OCI-LY1 (cell line): ENCODE data around the gene GUK1.

ENCODE experiments used
- H2AFZ ChIP-seq: fragments of 200-600 bp; sonication (generic), shearing (Covaris generic); 2 replicates; pipeline ENCODE4 v1.6.0; 2014; ENCODE audit warnings: antibody characterized with exemption, mild to moderate bottlenecking, low read length
- H3F3A ChIP-seq: fragments of 200-600 bp; sonication (generic), shearing (Covaris generic); 2 replicates; pipeline ENCODE4 v1.6.0; 2014; ENCODE audit warnings: mild to moderate bottlenecking, antibody characterized with exemption, low read length, moderate library complexity; ENCODE audit not compliant: insufficient read depth
- H3K27ac ChIP-seq: fragments of 200-600 bp; sonication (generic); 2 replicates; pipeline ENCODE4 v1.5.1; 2014; ENCODE audit warnings: low read length, mixed run types, mild to moderate bottlenecking, low read depth; ENCODE audit not compliant: poor library complexity, severe bottlenecking
- H3K27me3 ChIP-seq: fragments of 200-600 bp; sonication (generic); 2 replicates; pipeline ENCODE4 v1.6.0; 2014; ENCODE audit warnings: antibody characterized with exemption, mild to moderate bottlenecking, low read length, moderate library complexity; ENCODE audit not compliant: insufficient read depth
- H3K36me3 ChIP-seq: fragments of 200-600 bp; sonication (generic); 2 replicates; pipeline ENCODE4 v1.6.1; 2014; ENCODE audit warnings: mild to moderate bottlenecking, antibody characterized with exemption, low read length, moderate library complexity, mixed read lengths; ENCODE audit not compliant: insufficient read depth
- H3K4me1 ChIP-seq: fragments of 200-600 bp; sonication (generic); 2 replicates; pipeline ENCODE4 v1.5.1; 2014; ENCODE audit warnings: mild to moderate bottlenecking, low read length, moderate library complexity; ENCODE audit not compliant: insufficient read depth, severe bottlenecking
- H3K4me2 ChIP-seq: fragments of 200-600 bp; sonication (generic), shearing (Covaris generic); 2 replicates; pipeline ENCODE4 v1.6.1; 2014; ENCODE audit warnings: low read length
- H3K4me3 ChIP-seq: fragments of 200-600 bp; sonication (generic); 2 replicates; pipeline ENCODE4 v1.5.1; 2014; ENCODE audit warnings: low read length, low read depth, mild to moderate bottlenecking, mixed read lengths; ENCODE audit not compliant: poor library complexity, severe bottlenecking
- H3K79me2 ChIP-seq: fragments of 200-600 bp; shearing (Covaris generic); 2 replicates; pipeline ENCODE4 v1.6.1; 2016; ENCODE audit warnings: mixed run types, low read length, mixed read lengths; ENCODE audit not compliant: insufficient read depth
- H3K9ac ChIP-seq: fragments of 200-600 bp; sonication (generic), shearing (Covaris generic); 2 replicates; pipeline ENCODE4 v1.6.1; 2014; ENCODE audit warnings: mild to moderate bottlenecking, low read length, mixed read lengths
- H3K9me2 ChIP-seq: fragments of 200-600 bp; sonication (generic), shearing (Covaris generic); 2 replicates; pipeline ENCODE4 v1.6.1; 2014; ENCODE audit warnings: low read depth, mild to moderate bottlenecking, low read length, mixed read lengths
- H3K9me3 ChIP-seq: fragments of 200-600 bp; shearing (Covaris generic); 2 replicates; pipeline ENCODE4 v1.6.1; 2014; ENCODE audit warnings: low read length, mixed read lengths
- H4K20me1 ChIP-seq: fragments of 200-600 bp; sonication (generic), shearing (Covaris generic); 2 replicates; pipeline ENCODE4 v1.6.0; 2016; ENCODE audit warnings: mild to moderate bottlenecking, low read length; ENCODE audit not compliant: insufficient read depth
- CTCF ChIP-seq: fragments of 200-600 bp; sonication (generic), shearing (Covaris generic); IDR thresholded peaks from 2 replicates; pipeline ENCODE4 v1.5.1; 2017; ENCODE audit warnings: mild to moderate bottlenecking, antibody characterized with exemption, low read length, moderate library complexity, mixed read lengths
- EZH2 ChIP-seq: fragments of 200-600 bp; sonication (generic), shearing (Covaris generic); IDR thresholded peaks from 2 replicates; pipeline ENCODE4 v1.8.0; 2017; ENCODE audit warnings: borderline replicate concordance, mixed run types, mild to moderate bottlenecking, antibody characterized with exemption, low read length, moderate library complexity, mixed read lengths

The GUK1 gene

DNA sequence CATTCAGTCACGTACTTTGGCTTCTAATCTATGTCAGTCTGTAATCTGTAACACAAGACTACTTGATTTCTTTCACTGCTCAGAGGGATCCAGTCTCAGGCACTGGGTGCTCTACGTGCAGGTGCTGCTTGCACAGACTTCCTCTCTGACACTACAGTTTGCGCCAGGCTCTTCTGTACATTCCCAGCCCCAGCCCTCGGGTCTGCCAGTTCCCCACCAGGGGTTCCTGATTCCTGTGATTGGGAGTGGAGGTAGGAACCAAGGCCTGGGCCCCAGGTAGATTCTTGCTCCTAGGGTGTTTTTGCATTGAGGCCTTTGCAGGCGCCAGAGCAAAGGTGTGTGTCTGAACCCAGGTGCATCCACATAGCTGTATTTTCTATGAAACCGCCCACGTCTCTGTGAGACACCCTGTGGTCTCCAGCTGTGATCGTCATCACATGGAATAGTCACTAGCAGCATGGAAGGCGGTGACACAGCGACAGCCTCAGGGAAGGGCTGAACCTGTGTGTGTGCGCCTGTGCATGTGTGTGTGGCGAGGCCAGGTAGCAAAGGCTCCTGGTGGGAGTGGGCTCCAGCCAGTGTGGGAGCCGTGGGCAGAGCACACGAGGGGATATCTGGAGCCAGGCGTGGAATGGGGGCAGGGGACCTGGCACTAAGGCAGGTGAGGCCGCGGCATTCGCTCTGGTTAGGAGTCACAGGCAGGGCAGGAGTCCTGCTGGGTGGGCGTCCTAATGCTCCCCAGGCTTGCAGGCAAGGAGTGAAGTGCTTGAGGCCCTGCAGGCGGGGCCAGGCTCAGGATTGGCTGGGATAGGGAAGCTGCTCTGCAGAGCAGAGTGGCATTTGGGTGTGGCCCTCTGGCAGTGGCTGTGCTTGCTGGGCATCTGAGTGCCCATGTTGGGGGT, 14.8 kb downstream of the GUK1 start:
- H3K4me1 ChIP-seq = no peaks in the 10 kb centered on the region

DNA sequence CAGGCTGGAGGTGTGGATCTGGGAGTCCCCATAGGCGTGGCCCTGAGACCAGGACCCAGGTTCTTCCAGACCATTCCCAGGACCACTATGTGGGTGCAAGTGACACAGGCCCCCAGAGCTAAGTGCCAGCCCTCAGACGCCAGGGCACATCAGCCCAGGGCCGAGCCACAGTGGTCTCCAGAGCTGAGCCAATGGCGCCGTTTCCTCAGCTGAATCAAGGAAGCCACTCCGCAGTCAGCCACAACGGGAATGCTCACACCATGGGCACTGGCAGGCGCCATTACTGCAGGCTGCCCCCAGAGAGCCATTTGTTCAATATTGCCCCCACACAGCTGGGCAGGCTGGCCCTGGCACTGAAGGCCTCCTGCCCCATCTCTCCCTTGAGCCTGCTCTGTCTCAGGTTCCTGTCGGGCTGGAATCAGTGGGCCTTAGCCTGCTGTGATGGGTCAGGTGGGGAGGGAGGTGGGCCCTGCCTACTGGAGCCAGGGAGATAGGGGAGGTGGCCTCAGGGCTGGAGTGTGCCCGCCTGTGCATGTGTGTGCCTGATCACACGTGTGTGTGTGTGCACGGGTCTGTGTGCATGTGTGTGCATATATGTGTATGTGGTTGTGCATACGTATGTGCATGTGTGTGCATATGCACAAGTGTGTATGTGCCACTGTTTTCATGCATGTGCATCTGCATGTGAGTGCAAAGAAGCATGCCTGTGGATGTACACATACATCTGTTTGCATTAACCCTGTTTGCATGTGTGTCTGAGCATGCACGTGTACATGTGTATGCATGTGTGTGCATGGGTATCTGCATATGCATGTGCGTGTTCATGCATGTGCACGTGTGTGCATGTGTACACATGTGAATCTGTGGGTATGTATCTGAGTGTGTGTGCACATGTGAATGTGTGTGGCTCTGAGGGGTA, 15.8 kb downstream of the GUK1 start:
- Histone ChIP-seq H3K27ac (no peak overlapping the region), H3K4me3 (no peak overlapping the region), H3K36me3 (no peaks in the 10 kb centered on the region), H3F3A (no peaks in the 10 kb centered on the region), H3K4me1 (no peaks in the 10 kb centered on the region), H3K79me2 (no peaks in the 10 kb centered on the region), H3K9me3 (no peaks in the 10 kb centered on the region), H2AFZ (no peak overlapping the region), H3K27me3 (no peaks in the 10 kb centered on the region), H3K9me2 (no peaks in the 10 kb centered on the region), H4K20me1 (no peaks in the 10 kb centered on the region), H3K4me2 (no peak overlapping the region), H3K9ac (no peak overlapping the region)
- no peak for TF ChIP-seq CTCF
- TF ChIP-seq EZH2 = no peak

More for the DNA sequence above, 14.8 kb downstream of the GUK1 start:
- Histone ChIP-seq H3K27me3 (no peaks in the 10 kb centered on the region), H3K9me3 (no peaks in the 10 kb centered on the region), H3K4me3 (no peak overlapping the region), H4K20me1 (no peaks in the 10 kb centered on the region), H3F3A (no peaks in the 10 kb centered on the region), H3K36me3 (no peaks in the 10 kb centered on the region), H3K79me2 (no peaks in the 10 kb centered on the region), H3K9me2 (no peaks in the 10 kb centered on the region), H3K4me2 (no peak overlapping the region), H2AFZ (no peak overlapping the region), H3K27ac (no peak overlapping the region), H3K9ac (no peak overlapping the region)
- no peak for TF ChIP-seq EZH2
- no peak for TF ChIP-seq CTCF

- TF ChIP-seq EZH2 = no peak
- TF ChIP-seq CTCF = no peak
- Histone ChIP-seq H4K20me1 (no peaks in the 10 kb centered on the region), H3K4me1 (no peaks in the 10 kb centered on the region), H3K4me2 (no peak overlapping the region), H3K4me3 (no peak overlapping the region), H3F3A (no peaks in the 10 kb centered on the region), H2AFZ (no peak overlapping the region), H3K9ac (no peak overlapping the region), H3K27me3 (no peaks in the 10 kb centered on the region), H3K27ac (no peak overlapping the region), H3K9me2 (no peaks in the 10 kb centered on the region), H3K9me3 (no peaks in the 10 kb centered on the region), H3K36me3 (no peaks in the 10 kb centered on the region), H3K79me2 (no peaks in the 10 kb centered on the region)
These were observed 16.4 kb downstream of the GUK1 start for GRCh38 chr1:228156515-228156881.
